Naive thymus-derived CD8-positive, alpha-beta T cell (primary cell): ENCODE measurements around the gene PANK4. TPM values are rescaled to one million over a fixed set of nuclear protein-coding genes. Genes with fewer than 3 reads are reported as not detected.
"Not testable (repeated sequence)": the region's sequence is repeated elsewhere in the genome, so short reads cannot be mapped to it uniquely, and the experiment has no call there.

Experiments used
- ATAC-seq, 2 donors: fragments of 150-1000 bp; cut with Tn5 transposase in 1 of 2; sonication (Bioruptor Pico), chemical (Tn5 transposase) in 1 of 2; 1 replicate in 1 of 2; 2 replicates in 1 of 2; pipeline ENCODE4 v1.10.0; 2021; ENCODE audit warnings: mild to moderate bottlenecking in 2 of 2, moderate library complexity in 2 of 2
- POLR2A ChIA-PET: fragments of 350-600 bp; sonication (Branson Sonifier 250); formaldehyde crosslinking; loops from one replicate; lab custom pipeline; 2021; ENCODE audit warnings: antibody characterized with exemption; lab: Charles Lee
- DNase-seq, 10 donors: peaks; one replicate each; pipeline versions ENCODE4 v3.0.0 to v3.0.0-alpha.2; 2020 to 2022
- H3K27ac Mint-ChIP-seq, 10 donors: one replicate each; pipeline ENCODE4 v1.8.0; 2020 to 2022; ENCODE audit warnings: mild to moderate bottlenecking in 10 of 10, mixed read lengths in 10 of 10, moderate library complexity in 4 of 10, inconsistent platforms in 1 of 10
- H3K27me3 Mint-ChIP-seq, 5 donors: one replicate each; pipeline ENCODE4 v1.8.0; 2021 to 2022; ENCODE audit warnings: mixed read lengths in 5 of 5
- H3K36me3 Mint-ChIP-seq, 3 donors: one replicate each; pipeline ENCODE4 v1.8.0; 2020 to 2022; ENCODE audit warnings: mixed read lengths in 3 of 3, mild to moderate bottlenecking in 2 of 3, inconsistent platforms in 1 of 3
- H3K4me1 Mint-ChIP-seq, 4 donors: one replicate each; pipeline ENCODE4 v1.8.0; 2021 to 2022; ENCODE audit warnings: mixed read lengths in 4 of 4
- H3K4me3 Mint-ChIP-seq, 10 donors: one replicate each; pipeline ENCODE4 v1.8.0; 2020 to 2022; ENCODE audit warnings: mild to moderate bottlenecking in 10 of 10, mixed read lengths in 10 of 10, moderate library complexity in 6 of 10, inconsistent platforms in 1 of 10
- H3K9me3 Mint-ChIP-seq, 9 donors: one replicate each; pipeline ENCODE4 v1.8.0; 2020 to 2022; ENCODE audit warnings: mixed read lengths in 9 of 9, mild to moderate bottlenecking in 3 of 9, inconsistent platforms in 1 of 9, moderate library complexity in 1 of 9
- polyA plus RNA-seq, 3 donors: library from polyadenylated mRNA; unstranded; fragments of 300-500 nt; fragmentation: Illumina TruSeq; gene quantifications; one replicate each; pipeline ENCODE4 v1.2.3, GENCODE V29; 2021
- total RNA-seq, 8 experiments: library from RNA in 2 of 8; stranded (reverse) in 2 of 8; gene quantifications; one replicate each; pipeline ENCODE4 v1.2.3 and lab custom pipeline; 2021 to 2026

The PANK4 gene
- total and polyA plus RNA-seq, 5 experiments from 2014 or later: 9.0 to 155 (median 31.7) TPM

GRCh38 chr1:2549367-2550029, 23.1 kb upstream of the PANK4 start:
- not testable (repeated sequence) for DNase-seq, H3K27me3 Mint-ChIP-seq

GRCh38 chr1:2548068-2548589, 21.7 kb upstream of the PANK4 start:
- Mint-ChIP-seq H3K27ac (peak overlapping the region; percentile 96 to 99 (median 98)), H3K4me3 (peak overlapping the region; percentile 86 to 96 (median 93)), H3K9me3 (no peaks in the 10 kb centered on the region), H3K27me3 (no peaks in the 10 kb centered on the region), H3K36me3 (no peaks in the 10 kb centered on the region), H3K4me1 (peaks cover 6 to 45% (median 36%) of the 10 kb centered on the region in 4 donors)
- POLR2A ChIA-PET: interaction anchor here (0.7 to 13.3 kb wide), 29 partner anchors 8 to 353 kb away, joined by 3 to 528 read pairs (median 10); partner anchors contain the start of genes FAAP20, HES5, MORN1 and PANK4
- peak; percentile 20 to 22 for ATAC-seq
- DNase-seq: peak; percentile 62 to 89 (median 79)

More at GRCh38 chr1:2549367-2550029, 23.1 kb upstream of the PANK4 start:
- POLR2A ChIA-PET: interaction anchor here (0.7 to 13.3 kb wide), 12 partner anchors 12 to 158 kb away, joined by 3 to 528 read pairs (median 14); partner anchors contain the start of genes HES5, MORN1, PANK4 and PRXL2B
- Mint-ChIP-seq H3K4me3 (peak overlapping the region in 8 of 10 donors; percentile 52 to 96 (median 92)), H3K4me1 (peaks cover 9 to 45% (median 34%) of the 10 kb centered on the region in 4 donors), H3K27ac (peak overlapping the region; percentile 96 to 99 (median 98))
- H3K9me3 Mint-ChIP-seq, ATAC-seq, H3K36me3 Mint-ChIP-seq: not testable (repeated sequence)

- DNase-seq: peak in 9 of 10 donors; percentile 34 to 75 (median 53)
- Mint-ChIP-seq H3K9me3 (no peaks in the 10 kb centered on the region), H3K36me3 (no peaks in the 10 kb centered on the region), H3K4me3 (peak overlapping the region; percentile 86 to 96 (median 93)), H3K4me1 (peaks cover 6 to 45% (median 36%) of the 10 kb centered on the region in 4 donors), H3K27ac (peak overlapping the region; percentile 93 to 99 (median 98)), H3K27me3 (no peaks in the 10 kb centered on the region)
- peak; percentile 20 to 36 for ATAC-seq
- POLR2A ChIA-PET: interaction anchor here (0.8 to 13.3 kb wide), 25 partner anchors 9 to 352 kb away, joined by 3 to 528 read pairs (median 10); partner anchors contain the start of genes FAAP20, HES5, MORN1 and PANK4
Observed at GRCh38 chr1:2547210-2548067, 21.0 kb upstream of the PANK4 start.

- ATAC-seq (peak; percentile 48 to 58), DNase-seq (peak; percentile 64 to 93 (median 84))
- peak overlapping the region; percentile 86 to 96 (median 93) for H3K4me3 Mint-ChIP-seq
- no peaks in the 10 kb centered on the region for H3K27me3 Mint-ChIP-seq
- POLR2A ChIA-PET: interaction anchor here (0.9 to 13.3 kb wide), 28 partner anchors 9 to 357 kb away, joined by 3 to 528 read pairs (median 8); partner anchors contain the start of genes FAAP20, HES5, MORN1 and PANK4
- no peaks in the 10 kb centered on the region for H3K9me3 Mint-ChIP-seq
- H3K36me3 Mint-ChIP-seq: no peaks in the 10 kb centered on the region
- H3K27ac Mint-ChIP-seq: peak overlapping the region; percentile 93 to 99 (median 98)
- peaks cover 6 to 50% (median 36%) of the 10 kb centered on the region in 4 donors for H3K4me1 Mint-ChIP-seq
Observed at GRCh38 chr1:2546515-2547209, 20.3 kb upstream of the PANK4 start.

- POLR2A ChIA-PET: interaction anchor here (0.9 to 13.3 kb wide), 21 partner anchors 10 to 356 kb away, joined by 3 to 528 read pairs (median 6); partner anchors contain the start of genes FAAP20, HES5, MORN1 and PANK4
- no peaks in the 10 kb centered on the region for H3K9me3 Mint-ChIP-seq
- H3K36me3 Mint-ChIP-seq: no peaks in the 10 kb centered on the region
- H3K27me3 Mint-ChIP-seq: no peaks in the 10 kb centered on the region
- H3K27ac Mint-ChIP-seq: peak overlapping the region in 6 of 10 donors; percentile 10 to 99 (median 98)
- DNase-seq: peak; percentile 83 to 93 (median 88)
- ATAC-seq: peak; percentile 47 to 54
- H3K4me1 Mint-ChIP-seq: peaks cover 7 to 49% (median 37%) of the 10 kb centered on the region in 4 donors
- H3K4me3 Mint-ChIP-seq: peak overlapping the region; percentile 57 to 96 (median 92)
Observed at GRCh38 chr1:2545754-2546514, 19.5 kb upstream of the PANK4 start.

- no peaks in the 10 kb centered on the region for H3K27me3 Mint-ChIP-seq
- H3K27ac Mint-ChIP-seq: peak overlapping the region in 8 of 10 donors; percentile 10 to 88 (median 59)
- no peaks in the 10 kb centered on the region for H3K36me3 Mint-ChIP-seq
- POLR2A ChIA-PET: interaction anchor here (0.9 to 13.3 kb wide), 15 partner anchors 11 to 355 kb away, joined by 3 to 528 read pairs (median 5); partner anchors contain the start of genes FAAP20, HES5, MORN1 and PANK4
- H3K4me1 Mint-ChIP-seq: peaks cover 7 to 44% (median 34%) of the 10 kb centered on the region in 4 donors
- DNase-seq: no peak
- no peak for ATAC-seq
- H3K4me3 Mint-ChIP-seq: peak overlapping the region in 6 of 10 donors; percentile 10 to 96 (median 32)
- H3K9me3 Mint-ChIP-seq: no peaks in the 10 kb centered on the region
Observed at GRCh38 chr1:2544875-2545640, 18.7 kb upstream of the PANK4 start.

- DNase-seq: no peak
- Mint-ChIP-seq H3K4me3 (peak overlapping the region in 6 of 10 donors; percentile 16 to 61 (median 40)), H3K36me3 (no peaks in the 10 kb centered on the region), H3K4me1 (peaks cover 7 to 41% (median 28%) of the 10 kb centered on the region in 4 donors), H3K27me3 (no peaks in the 10 kb centered on the region), H3K27ac (peak overlapping the region in 5 of 10 donors; percentile 24 to 81 (median 36)), H3K9me3 (no peaks in the 10 kb centered on the region)
- no peak for ATAC-seq
- POLR2A ChIA-PET: interaction anchor here (0.5 to 13.3 kb wide), 4 partner anchors 14 to 310 kb away, joined by 3 to 528 read pairs (median 72); partner anchors contain the start of genes HES5, PANK4 and PRXL2B
Observed at GRCh38 chr1:2544093-2544874, 17.9 kb upstream of the PANK4 start.

- no peaks in the 10 kb centered on the region for H3K36me3 Mint-ChIP-seq
- peak overlapping the region in 4 of 10 donors; percentile 38 to 61 (median 44) for H3K4me3 Mint-ChIP-seq
Observed at GRCh38 chr1:2543543-2544092, 17.2 kb upstream of the PANK4 start.

GRCh38 chr1:2542246-2542915, 16.0 kb upstream of the PANK4 start:
- ATAC-seq (no peak), DNase-seq (no peak)
- POLR2A ChIA-PET: interaction anchor here (0.5 to 13.3 kb wide), 6 partner anchors 12 to 127 kb away, joined by 3 to 528 read pairs (median 3); partner anchors contain the start of genes HES5 and PANK4
- Mint-ChIP-seq H3K27ac (peak overlapping the region in 1 of 10 donors; percentile 18), H3K4me1 (peaks cover 3 to 28% (median 17%) of the 10 kb centered on the region in 4 donors), H3K36me3 (no peaks in the 10 kb centered on the region), H3K27me3 (no peaks in the 10 kb centered on the region), H3K9me3 (no peaks in the 10 kb centered on the region), H3K4me3 (peak overlapping the region in 1 of 10 donors; percentile 21)

More at GRCh38 chr1:2543543-2544092, 17.2 kb upstream of the PANK4 start:
- POLR2A ChIA-PET: interaction anchor here (0.5 to 13.3 kb wide), 3 partner anchors 13 to 43 kb away, joined by 5 to 528 read pairs (median 139); partner anchors contain the start of genes HES5, PANK4 and PRXL2B
- peak in 1 of 2 donors; percentile 15 for ATAC-seq
- DNase-seq: peak; percentile 36 to 85 (median 64)
- no peaks in the 10 kb centered on the region for H3K27me3 Mint-ChIP-seq
- H3K4me1 Mint-ChIP-seq: peaks cover 5 to 35% (median 22%) of the 10 kb centered on the region in 4 donors
- H3K27ac Mint-ChIP-seq: peak overlapping the region in 2 of 10 donors; percentile 9 to 13
- H3K9me3 Mint-ChIP-seq: no peaks in the 10 kb centered on the region
